IMR-90 (cell line): ENCODE results near the gene KCNQ1. TPM values are rescaled to one million over a fixed set of nuclear protein-coding genes. Genes with fewer than 3 reads are reported as not detected.

Experiments
- ATAC-seq: fragments of 200-7000 bp; cut with Tn5 transposase; 2 replicates; pipeline ENCODE4 v1.9.1; 2020; ENCODE audit warnings: low read depth, mild to moderate bottlenecking, moderate library complexity
- BruUV-seq: library from RNA; stranded (reverse); fragments of 400-500 nt; replicated peaks from 2 replicates; lab custom pipeline; 2021; lab: Mats Ljungman, UMichigan
- CTCF ChIA-PET: fragments of 300-600 bp; formaldehyde crosslinking; extraction: SDS; loops from one replicate; lab custom pipeline; 2021; ENCODE audit warnings: antibody characterized with exemption; lab: Yijun Ruan, JAX
- POLR2A ChIA-PET: fragments of 300-600 bp; sonication (Branson Sonifier 250); formaldehyde crosslinking; loops from one replicate; lab custom pipeline; 2022; ENCODE audit warnings: antibody characterized with exemption; ENCODE audit not compliant: unreplicated experiment; lab: Charles Lee
- DNase-seq: peaks from one replicate; pipeline ENCODE4 v3.0.0; 2013
- H2AFZ ChIP-seq: replicated peaks from 2 replicates; pipeline ENCODE3; 2013; ENCODE audit warnings: low read length, mild to moderate bottlenecking; ENCODE audit not compliant: poor library complexity
- H2AK5ac ChIP-seq: 2 replicates; pipeline ENCODE4 v1.6.1; 2013; ENCODE audit warnings: low read depth, low read length, inconsistent platforms
- H2AK9ac ChIP-seq: replicated peaks from 2 replicates; pipeline ENCODE3; 2013; ENCODE audit warnings: mild to moderate bottlenecking, low read depth, low read length, moderate library complexity; ENCODE audit not compliant: poor library complexity
- H2BK120ac ChIP-seq: 2 replicates; pipeline ENCODE4 v1.6.1; 2013; ENCODE audit warnings: low read depth, low read length, inconsistent platforms
- H2BK15ac ChIP-seq: 3 replicates; pipeline ENCODE4 v1.6.1; 2013; ENCODE audit warnings: low read depth, low read length, inconsistent platforms
- H2BK20ac ChIP-seq: 2 replicates; pipeline ENCODE4 v1.6.1; 2013; ENCODE audit warnings: low read depth, mild to moderate bottlenecking, inconsistent platforms, low read length, moderate library complexity
- H2BK5ac ChIP-seq: 2 replicates; pipeline ENCODE4 v1.6.1; 2013; ENCODE audit warnings: mild to moderate bottlenecking, low read depth, low read length, inconsistent platforms; ENCODE audit not compliant: poor library complexity, severe bottlenecking
- H3K14ac ChIP-seq: replicated peaks from 2 replicates; pipeline ENCODE4 v1.6.1; 2013; ENCODE audit warnings: low read depth, low read length, inconsistent platforms
- H3K18ac ChIP-seq: 2 replicates; pipeline ENCODE4 v1.6.1; 2013; ENCODE audit warnings: low read depth, low read length, control low read depth
- H3K23ac ChIP-seq: 2 replicates; pipeline ENCODE4 v1.6.1; 2013; ENCODE audit warnings: low read depth, low read length, inconsistent platforms
- H3K27ac ChIP-seq: 2 replicates; pipeline ENCODE4 v1.5.1; 2013; ENCODE audit warnings: mild to moderate bottlenecking, control low read depth, low read length; ENCODE audit not compliant: insufficient read depth
- H3K27me3 ChIP-seq: 2 replicates; pipeline ENCODE4 v1.6.1; 2013; ENCODE audit warnings: low read length; ENCODE audit not compliant: control insufficient read depth, insufficient read depth
- H3K36me3 ChIP-seq: 2 replicates; pipeline ENCODE4 v1.6.1; 2013; ENCODE audit warnings: low read length, mixed read lengths; ENCODE audit not compliant: control insufficient read depth, insufficient read depth
- H3K4ac ChIP-seq: 2 replicates; pipeline ENCODE4 v1.6.1; 2013; ENCODE audit warnings: low read depth, low read length, inconsistent platforms
- H3K4me1 ChIP-seq: 2 replicates; pipeline ENCODE4 v1.6.1; 2013; ENCODE audit warnings: low read length, mixed read lengths; ENCODE audit not compliant: control insufficient read depth, insufficient read depth
- H3K4me2 ChIP-seq: 2 replicates; pipeline ENCODE4 v1.6.1; 2013; ENCODE audit warnings: low read depth, mild to moderate bottlenecking, control low read depth, low read length, moderate library complexity
- H3K4me3 ChIP-seq: 2 replicates; pipeline ENCODE4 v1.5.1; 2013; ENCODE audit warnings: low read depth, mild to moderate bottlenecking, control low read depth, low read length, moderate library complexity; ENCODE audit not compliant: insufficient read depth
- H3K56ac ChIP-seq: 2 replicates; pipeline ENCODE4 v1.6.1; 2013; ENCODE audit warnings: low read length, inconsistent platforms; ENCODE audit not compliant: insufficient read depth; ENCODE audit errors: extremely low read depth
- H3K79me1 ChIP-seq, 2 experiments: 2 replicates each; pipeline ENCODE4 v1.6.1; 2013; ENCODE audit warnings: low read length in 2 of 2, inconsistent platforms in 1 of 2, low read depth in 1 of 2
- H3K9ac ChIP-seq: 2 replicates; pipeline ENCODE4 v1.6.1; 2013; ENCODE audit warnings: low read depth, low read length, control low read depth
- H3K9me1 ChIP-seq: 2 replicates; pipeline ENCODE4 v1.6.1; 2013; ENCODE audit warnings: low read length, inconsistent platforms; ENCODE audit not compliant: insufficient read depth
- H3K9me3 ChIP-seq: 2 replicates; pipeline ENCODE4 v1.6.1; 2013; ENCODE audit warnings: low read length; ENCODE audit not compliant: control insufficient read depth, insufficient read depth
- H4K20me1 ChIP-seq: 2 replicates; pipeline ENCODE4 v1.6.1; 2013; ENCODE audit warnings: low read length, inconsistent platforms; ENCODE audit not compliant: insufficient read depth
- H4K5ac ChIP-seq: 2 replicates; pipeline ENCODE4 v1.6.1; 2013; ENCODE audit warnings: mild to moderate bottlenecking, low read depth, low read length, control low read depth
- H4K8ac ChIP-seq, 2 experiments: 2 replicates each; pipeline ENCODE4 v1.6.1; 2013; ENCODE audit warnings: low read depth in 2 of 2, low read length in 2 of 2, control low read depth in 1 of 2, inconsistent platforms in 1 of 2
- H4K91ac ChIP-seq: 2 replicates; pipeline ENCODE4 v1.6.1; 2013; ENCODE audit warnings: low read depth, low read length, inconsistent platforms; ENCODE audit not compliant: insufficient read depth
- CEBPB ChIP-seq: IDR thresholded peaks from 2 replicates; pipeline ENCODE4 v1.6.1; 2012; ENCODE audit warnings: low read depth, low read length, improper control_type of control experiment
- POLR2A ChIP-seq: IDR thresholded peaks from 2 replicates; pipeline ENCODE4 v1.6.1; 2012; ENCODE audit warnings: mild to moderate bottlenecking, low read depth, low read length
- WGBS, 2 experiments: methylation state at CpG; one replicate each; pipeline versions ENCODE4 v1.1.5 to v1.1.7; 2013; ENCODE audit warnings: missing lambda C conversion rate in 2 of 2; ENCODE audit not compliant: insufficient read length in 1 of 2; ENCODE audit errors: extremely low coverage in 2 of 2; 5-methylcytosine and 5-hydroxymethylcytosine counted together
- dilution Hi-C: fragments of 300-500 bp; cut with HindIII; formaldehyde crosslinking; loops from one replicate; pipeline ENCODE4 v1.14.3; 2018; ENCODE audit warnings: low sequenced_read_pairs; ENCODE audit not compliant: unreplicated experiment
- in situ Hi-C: fragments of 300-500 bp; cut with MboI; formaldehyde crosslinking; loops from 3 replicates; pipeline ENCODE4 v1.14.3; 2019; ENCODE audit warnings: low sequenced_read_pairs, inconsistent platforms, mixed read lengths
- intact Hi-C: fragments of 100-400 bp; cut with micrococcal nuclease; formaldehyde crosslinking; loops from 2 replicates; pipeline ENCODE4 v1.10.0; 2022
- polyA plus RNA-seq, 3 experiments: library from polyadenylated mRNA; depleted of rRNA; stranded (reverse); fragments of >200 nt; gene quantifications; 2 replicates each; pipeline ENCODE4 v1.2.3, GENCODE V29; 2012; ENCODE audit warnings: low replicate concordance in 1 of 3
- total RNA-seq: library from RNA; depleted of rRNA; stranded (reverse); fragments of >200 nt; gene quantifications from 2 replicates; pipeline ENCODE4 v1.2.3, GENCODE V29; 2012
- TF ChIP-seq, protein P1 (sequence below): fragments of 150-350 bp; IDR thresholded peaks from 2 replicates; pipeline ENCODE4 v1.6.1; 2016; ENCODE audit warnings: low read depth, mild to moderate bottlenecking, low read length, moderate library complexity, borderline replicate concordance

KCNQ1 gene
- total and polyA plus RNA-seq, 2 of the 4 experiments (the other 2 are of a cell fraction): 0.07 TPM; not detected in 1

DNA sequence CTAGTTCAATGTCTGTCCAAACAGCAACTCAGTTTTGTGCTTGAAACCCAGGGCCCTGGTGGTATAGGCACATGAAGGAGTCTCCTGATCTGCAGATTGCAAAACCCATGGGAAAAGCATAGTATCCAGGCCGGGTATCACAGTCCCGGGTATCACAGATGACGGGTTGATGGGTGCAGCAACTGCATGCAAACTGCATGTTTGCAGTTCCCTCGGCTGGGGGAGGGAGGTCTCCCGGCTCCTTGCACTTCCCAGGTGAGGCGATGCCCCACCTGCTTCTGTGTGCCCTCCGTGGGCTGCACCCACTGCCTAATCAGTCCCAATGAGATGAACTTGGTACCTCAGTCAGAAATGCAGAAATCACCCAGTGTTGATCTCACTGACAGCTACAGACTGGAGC lies 53.9 kb downstream of the KCNQ1 start:
- intact Hi-C loops: no loop called here
- no peaks in the 10 kb centered on the region for H3K36me3 ChIP-seq
- H3K4me1 ChIP-seq: no peaks in the 10 kb centered on the region
- H3K23ac ChIP-seq: no peak overlapping the region
- no peak overlapping the region for H3K4me2 ChIP-seq
- no peaks in the 10 kb centered on the region for H3K79me1 ChIP-seq
- H2BK120ac ChIP-seq: no peak overlapping the region
- DNase-seq (no peak), ATAC-seq (no peak)
- H4K5ac ChIP-seq: no peak overlapping the region
- H4K91ac ChIP-seq: no peak overlapping the region
- no peak overlapping the region for H3K18ac ChIP-seq
- H2BK15ac ChIP-seq: no peak overlapping the region
- ChIA-PET POLR2A (no interaction called here), CTCF (no interaction called here)
- dilution Hi-C loops: no loop called here
- H3K9ac ChIP-seq: no peak overlapping the region
- no peak overlapping the region for H2BK20ac ChIP-seq
- no peak overlapping the region for H2AK5ac ChIP-seq
- no peaks in the 10 kb centered on the region for H3K9me1 ChIP-seq
- no peak overlapping the region for H3K4ac ChIP-seq
- no peak overlapping the region for H2BK5ac ChIP-seq
- H3K9me3 ChIP-seq: no peaks in the 10 kb centered on the region
- in situ Hi-C loops: no loop called here
- 40% methylated on average over 1 of the region's 7 CpGs; no CpG with 5 or more reads in 1 of the 2 experiments for WGBS, 2 experiments
- H2AK9ac ChIP-seq: no peak overlapping the region
- TF ChIP-seq, protein P1, sequence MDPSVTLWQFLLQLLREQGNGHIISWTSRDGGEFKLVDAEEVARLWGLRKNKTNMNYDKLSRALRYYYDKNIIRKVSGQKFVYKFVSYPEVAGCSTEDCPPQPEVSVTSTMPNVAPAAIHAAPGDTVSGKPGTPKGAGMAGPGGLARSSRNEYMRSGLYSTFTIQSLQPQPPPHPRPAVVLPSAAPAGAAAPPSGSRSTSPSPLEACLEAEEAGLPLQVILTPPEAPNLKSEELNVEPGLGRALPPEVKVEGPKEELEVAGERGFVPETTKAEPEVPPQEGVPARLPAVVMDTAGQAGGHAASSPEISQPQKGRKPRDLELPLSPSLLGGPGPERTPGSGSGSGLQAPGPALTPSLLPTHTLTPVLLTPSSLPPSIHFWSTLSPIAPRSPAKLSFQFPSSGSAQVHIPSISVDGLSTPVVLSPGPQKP: no peak
- TF ChIP-seq POLR2A (no peak), CEBPB (no peak)
- BruUV-seq: no TSS peak
- H3K4me3 ChIP-seq: no peak overlapping the region
- H4K20me1 ChIP-seq: no peaks in the 10 kb centered on the region
- H3K27ac ChIP-seq: no peak overlapping the region
- no peak overlapping the region for H3K14ac ChIP-seq
- H3K27me3 ChIP-seq: 0 out of 2 replicates have a peak, but pooled peaks cover 3% of the 10 kb centered on the region
- H2AFZ ChIP-seq: no peak overlapping the region
- H3K56ac ChIP-seq: no peak overlapping the region
- no peak overlapping the region for H4K8ac ChIP-seq
